ENCODE data around the gene STARD13. TPM values are rescaled to one million over a fixed set of nuclear protein-coding genes. Genes with fewer than 3 reads are reported as not detected.

Gene STARD13
- total RNA-seq, 1 experiment from 2014 or later = 9.1 TPM

- Mint-ChIP-seq H3K27me3 (ENCODE audit: insufficient read depth, unreplicated experiment) (no peaks in the 10 kb centered on the region), H3K9me3 (ENCODE audit: unreplicated experiment) (no peaks in the 10 kb centered on the region), H3K36me3 (ENCODE audit: insufficient read depth, unreplicated experiment) (no peaks in the 10 kb centered on the region), H3K4me1 (ENCODE audit: low read depth, unreplicated experiment) (peaks cover 7% of the 10 kb centered on the region), H3K27ac (ENCODE audit: unreplicated experiment) (no peak overlapping the region), H3K4me3 (ENCODE audit: unreplicated experiment) (no peak overlapping the region)
- ChIA-PET CTCF (no interaction called here), POLR2A (no interaction called here)
- Histone ChIP-seq H3K27me3 (replicated peaks; ENCODE audit: control insufficient read depth, insufficient read depth, low read length) (no peaks in the 10 kb centered on the region), H3K4me1 (0 out of 2 replicates have a peak, but pooled peaks cover 3% of the 10 kb centered on the region), H3K4me3 (ENCODE audit: low read depth, low read length) (no peak overlapping the region), H3K9me3 (no peaks in the 10 kb centered on the region), H3K36me3 (ENCODE audit: control insufficient read depth, insufficient read depth, low read length) (no peaks in the 10 kb centered on the region)
- no peak for TF ChIP-seq CTCF (IDR thresholded peaks at IDR 0.05; ENCODE audit: insufficient read depth in 1 of 2, low read depth in 1 of 2, low read length in 1 of 2, severe bottlenecking in 1 of 2, unreplicated experiment in 1 of 2)
- no peak for DNase-seq
- BruUV-seq (replicated peaks) = no TSS peak
- intact Hi-C loops (cut with micrococcal nuclease; ENCODE audit: unreplicated experiment) = no loop called here
These were observed 22.1 kb downstream of the STARD13 start for GRCh38 chr13:33263484-33263883.

- Histone ChIP-seq H3K36me3 (ENCODE audit: control insufficient read depth, insufficient read depth, low read length) (no peaks in the 10 kb centered on the region), H3K9me3 (no peaks in the 10 kb centered on the region), H3K4me3 (ENCODE audit: low read depth, low read length) (no peak overlapping the region), H3K27me3 (replicated peaks; ENCODE audit: control insufficient read depth, insufficient read depth, low read length) (no peaks in the 10 kb centered on the region), H3K4me1 (0 out of 2 replicates have a peak, but pooled peaks cover 3% of the 10 kb centered on the region)
- ChIA-PET CTCF (no interaction called here), POLR2A (no interaction called here)
- no peak for DNase-seq
- peak overlapping the region; percentile 68 for H3K27ac Mint-ChIP-seq (ENCODE audit: unreplicated experiment)
- no peaks in the 10 kb centered on the region for H3K9me3 Mint-ChIP-seq (ENCODE audit: unreplicated experiment)
- no peaks in the 10 kb centered on the region for H3K36me3 Mint-ChIP-seq (ENCODE audit: insufficient read depth, unreplicated experiment)
- H3K4me3 Mint-ChIP-seq (ENCODE audit: unreplicated experiment) = no peak overlapping the region
- BruUV-seq (replicated peaks) = no TSS peak
- no peaks in the 10 kb centered on the region for H3K27me3 Mint-ChIP-seq (ENCODE audit: insufficient read depth, unreplicated experiment)
- no peak for TF ChIP-seq CTCF (IDR thresholded peaks at IDR 0.05; ENCODE audit: insufficient read depth in 1 of 2, low read depth in 1 of 2, low read length in 1 of 2, severe bottlenecking in 1 of 2, unreplicated experiment in 1 of 2)
- intact Hi-C loops (cut with micrococcal nuclease; ENCODE audit: unreplicated experiment) = no loop called here
- peaks cover 7% of the 10 kb centered on the region for H3K4me1 Mint-ChIP-seq (ENCODE audit: low read depth, unreplicated experiment)
These were observed 22.6 kb downstream of the STARD13 start for GRCh38 chr13:33262997-33263396.

- ChIA-PET CTCF (no interaction called here), POLR2A (no interaction called here)
- Histone ChIP-seq H3K9me3 (no peaks in the 10 kb centered on the region), H3K4me1 (0 out of 2 replicates have a peak, but pooled peaks cover 3% of the 10 kb centered on the region), H3K4me3 (ENCODE audit: low read depth, low read length) (no peak overlapping the region), H3K36me3 (ENCODE audit: control insufficient read depth, insufficient read depth, low read length) (no peaks in the 10 kb centered on the region), H3K27me3 (replicated peaks; ENCODE audit: control insufficient read depth, insufficient read depth, low read length) (no peaks in the 10 kb centered on the region)
- H3K27me3 Mint-ChIP-seq (ENCODE audit: insufficient read depth, unreplicated experiment) = no peaks in the 10 kb centered on the region
- H3K4me3 Mint-ChIP-seq (ENCODE audit: unreplicated experiment) = no peak overlapping the region
- intact Hi-C loops (cut with micrococcal nuclease; ENCODE audit: unreplicated experiment) = no loop called here
- no peak for TF ChIP-seq CTCF (IDR thresholded peaks at IDR 0.05; ENCODE audit: insufficient read depth in 1 of 2, low read depth in 1 of 2, low read length in 1 of 2, severe bottlenecking in 1 of 2, unreplicated experiment in 1 of 2)
- no peaks in the 10 kb centered on the region for H3K36me3 Mint-ChIP-seq (ENCODE audit: insufficient read depth, unreplicated experiment)
- peaks cover 7% of the 10 kb centered on the region for H3K4me1 Mint-ChIP-seq (ENCODE audit: low read depth, unreplicated experiment)
- H3K9me3 Mint-ChIP-seq (ENCODE audit: unreplicated experiment) = no peaks in the 10 kb centered on the region
- H3K27ac Mint-ChIP-seq (ENCODE audit: unreplicated experiment) = peak overlapping the region; percentile 68
- BruUV-seq (replicated peaks) = no TSS peak
- DNase-seq = no peak
These were observed 23.0 kb downstream of the STARD13 start for GRCh38 chr13:33262594-33262993.

All from Caco-2 (cell line).